Central memory CD8-positive, alpha-beta T cell (primary cell): ENCODE measurements around the gene SERPINA6.

Experiments used
- ATAC-seq: fragments of 150-1000 bp; cut with Tn5 transposase; replicated peaks from 2 replicates; pipeline ENCODE4 v1.10.0; 2022; ENCODE audit warnings: mild to moderate bottlenecking, moderate FRiP score, moderate number of reproducible peaks; ENCODE audit not compliant: poor library complexity, severe bottlenecking; ENCODE audit errors: extremely low read depth
- DNase-seq, 2 donors: peaks; one replicate each; pipeline ENCODE4 v3.0.0; 2021; ENCODE audit warnings: low spot score in 2 of 2
- H3K27ac Mint-ChIP-seq: one replicate; pipeline ENCODE4 v1.8.0; 2022; ENCODE audit warnings: low read depth, mild to moderate bottlenecking, moderate library complexity, mixed read lengths
- H3K27me3 Mint-ChIP-seq: one replicate; pipeline ENCODE4 v1.8.0; 2022; ENCODE audit warnings: mixed read lengths
- H3K36me3 Mint-ChIP-seq: one replicate; pipeline ENCODE4 v1.8.0; 2022; ENCODE audit warnings: mild to moderate bottlenecking, moderate library complexity, mixed read lengths; ENCODE audit not compliant: insufficient read depth
- H3K4me1 Mint-ChIP-seq: one replicate; pipeline ENCODE4 v1.8.0; 2022; ENCODE audit warnings: mixed read lengths
- H3K4me3 Mint-ChIP-seq: one replicate; pipeline ENCODE4 v1.8.0; 2022; ENCODE audit warnings: mild to moderate bottlenecking, moderate library complexity, mixed read lengths
- H3K9me3 Mint-ChIP-seq: one replicate; pipeline ENCODE4 v1.8.0; 2022; ENCODE audit warnings: mixed read lengths

SERPINA6 gene

DNA sequence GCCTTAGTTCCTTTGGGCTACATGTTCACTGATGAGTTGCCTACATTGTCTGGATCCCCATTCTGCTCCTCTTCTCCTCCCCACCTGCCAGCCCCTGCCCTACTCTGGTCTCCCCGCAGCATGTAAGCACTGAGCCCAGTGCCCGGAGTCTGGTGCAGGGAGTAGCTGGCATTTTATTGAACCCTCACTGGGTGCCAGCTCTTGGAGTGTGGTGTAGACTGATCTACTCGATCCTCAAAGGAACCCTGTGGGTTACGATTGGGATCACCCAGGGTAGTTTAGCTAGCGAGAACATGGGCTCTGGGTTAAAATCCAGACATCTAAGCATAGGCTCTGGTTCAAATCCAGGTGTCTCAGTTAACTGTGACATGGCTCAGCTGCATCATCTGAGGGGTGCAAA, 8.3 kb upstream of the SERPINA6 start:
- Mint-ChIP-seq H3K4me3 (no peak overlapping the region), H3K36me3 (no peaks in the 10 kb centered on the region), H3K4me1 (no peaks in the 10 kb centered on the region), H3K27ac (no peak overlapping the region), H3K27me3 (peaks cover 24% of the 10 kb centered on the region), H3K9me3 (no peaks in the 10 kb centered on the region)
- ATAC-seq (no peak), DNase-seq (no peak)

- ATAC-seq (no peak), DNase-seq (no peak)
- Mint-ChIP-seq H3K4me1 (no peaks in the 10 kb centered on the region), H3K36me3 (no peaks in the 10 kb centered on the region), H3K27me3 (peaks cover 30% of the 10 kb centered on the region), H3K9me3 (no peaks in the 10 kb centered on the region), H3K27ac (no peak overlapping the region), H3K4me3 (no peak overlapping the region)
Observed at GRCh38 chr14:94330857-94331256, 7.7 kb upstream of the SERPINA6 start.

- peaks cover 29% of the 10 kb centered on the region for H3K27me3 Mint-ChIP-seq
- no peak overlapping the region for H3K27ac Mint-ChIP-seq
- no peaks in the 10 kb centered on the region for H3K9me3 Mint-ChIP-seq
- DNase-seq, result no peak
- no peak for ATAC-seq
- H3K36me3 Mint-ChIP-seq, result no peaks in the 10 kb centered on the region
- H3K4me1 Mint-ChIP-seq, result no peaks in the 10 kb centered on the region
- no peak overlapping the region for H3K4me3 Mint-ChIP-seq
Observed at GRCh38 chr14:94330432-94330831, 7.3 kb upstream of the SERPINA6 start.

GRCh38 chr14:94329857-94330256, 6.7 kb upstream of the SERPINA6 start:
- DNase-seq (no peak), ATAC-seq (no peak)
- Mint-ChIP-seq H3K36me3 (no peaks in the 10 kb centered on the region), H3K9me3 (no peaks in the 10 kb centered on the region), H3K4me3 (no peak overlapping the region), H3K4me1 (no peaks in the 10 kb centered on the region), H3K27ac (no peak overlapping the region), H3K27me3 (peaks cover 23% of the 10 kb centered on the region)

DNA sequence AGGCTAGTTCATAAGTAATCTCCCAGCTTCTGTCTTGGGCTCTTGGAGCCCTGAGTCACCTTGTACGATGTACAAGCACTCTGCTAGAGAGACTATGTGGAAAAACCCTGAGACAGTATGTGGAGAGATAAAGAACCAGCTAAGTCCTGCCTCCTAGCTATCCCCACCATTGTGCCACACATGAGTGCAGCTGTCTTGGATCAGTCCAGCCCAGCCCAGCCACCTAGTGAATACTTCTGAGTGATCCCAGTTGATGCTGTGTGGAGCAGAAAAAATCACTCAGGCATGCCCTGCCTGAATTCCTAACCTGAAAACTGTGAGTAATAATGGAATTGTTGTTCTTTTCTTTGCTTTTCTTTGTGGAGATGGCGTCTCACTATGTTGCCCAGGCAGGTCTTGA, 5.1 kb upstream of the SERPINA6 start:
- Mint-ChIP-seq H3K27ac (no peak overlapping the region), H3K36me3 (no peaks in the 10 kb centered on the region), H3K4me3 (no peak overlapping the region), H3K9me3 (no peaks in the 10 kb centered on the region), H3K27me3 (peaks cover 9% of the 10 kb centered on the region), H3K4me1 (no peaks in the 10 kb centered on the region)
- DNase-seq (no peak), ATAC-seq (no peak)

GRCh38 chr14:94321421-94322271, 1.5 kb downstream of the SERPINA6 start:
- peaks cover 20% of the 10 kb centered on the region for H3K27me3 Mint-ChIP-seq
- DNase-seq, result no peak
- H3K27ac Mint-ChIP-seq, result no peak overlapping the region
- no peaks in the 10 kb centered on the region for H3K4me1 Mint-ChIP-seq
- ATAC-seq, result no peak
- H3K36me3 Mint-ChIP-seq, result no peaks in the 10 kb centered on the region
- no peaks in the 10 kb centered on the region for H3K9me3 Mint-ChIP-seq
- no peak overlapping the region for H3K4me3 Mint-ChIP-seq

DNA sequence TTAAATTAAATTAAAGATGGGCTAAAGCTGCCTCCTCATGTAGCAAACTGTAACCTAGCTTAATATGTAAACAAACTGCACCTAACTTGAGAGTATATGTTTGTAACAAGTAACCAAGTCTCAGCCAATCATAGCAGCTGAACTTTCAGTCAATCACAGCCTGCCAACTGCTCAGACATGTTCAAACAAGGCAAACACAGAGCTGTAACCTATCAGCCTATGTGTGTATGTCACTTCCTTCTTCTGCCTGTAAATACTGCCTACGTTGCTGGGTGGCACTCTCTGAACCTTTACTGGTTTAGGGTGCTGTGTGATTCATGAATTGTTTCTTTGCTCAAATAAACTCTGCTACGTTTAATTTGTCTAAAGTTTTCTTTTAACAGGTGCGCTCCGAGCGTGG, 2.9 kb downstream of the SERPINA6 start:
- H3K27me3 Mint-ChIP-seq, result peaks cover 11% of the 10 kb centered on the region
- no peaks in the 10 kb centered on the region for H3K4me1 Mint-ChIP-seq
- H3K27ac Mint-ChIP-seq, result no peak overlapping the region
- no peaks in the 10 kb centered on the region for H3K36me3 Mint-ChIP-seq
- H3K9me3 Mint-ChIP-seq, result no peaks in the 10 kb centered on the region
- DNase-seq, result no peak
- H3K4me3 Mint-ChIP-seq, result no peak overlapping the region
- no peak for ATAC-seq

DNA sequence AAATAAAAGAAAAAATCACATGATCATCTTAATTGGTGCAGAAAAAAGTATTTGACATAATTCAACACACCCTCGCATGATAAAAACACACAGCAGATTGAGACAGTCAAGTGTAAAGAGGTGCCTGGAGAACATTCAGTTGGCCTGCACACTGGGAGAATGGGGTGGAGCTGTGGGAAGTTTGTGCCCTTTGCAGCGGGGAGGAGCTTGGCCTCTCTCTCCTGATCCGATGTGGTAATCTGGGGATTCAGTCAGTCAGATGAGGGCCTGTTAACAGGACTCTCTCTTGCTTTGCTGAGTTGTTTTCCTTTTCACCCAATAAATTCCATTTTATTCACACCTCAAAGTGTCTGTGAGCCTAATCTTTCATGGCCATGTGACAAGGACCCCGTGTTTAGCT, 5.9 kb downstream of the SERPINA6 start:
- no peaks in the 10 kb centered on the region for H3K4me1 Mint-ChIP-seq

DNA sequence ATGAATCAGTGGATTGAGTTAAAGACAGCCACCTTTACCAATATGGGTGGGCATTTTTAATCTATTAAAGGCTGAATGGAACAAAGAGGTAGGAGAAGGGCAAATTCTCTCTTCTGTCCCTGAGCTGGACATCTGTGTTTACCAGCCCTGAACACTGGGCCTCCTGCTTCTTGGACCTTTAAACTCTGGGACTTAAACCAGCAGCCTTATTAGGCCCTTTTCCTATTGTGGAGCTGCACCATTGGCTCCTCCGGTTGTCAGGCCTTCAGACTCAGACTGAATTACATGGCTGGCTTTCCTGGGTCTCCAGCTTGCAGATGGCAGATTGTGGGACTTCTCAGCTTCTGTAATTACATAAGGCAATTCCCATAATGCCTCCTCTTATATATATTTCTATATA, 6.4 kb downstream of the SERPINA6 start:
- Mint-ChIP-seq H3K4me1 (no peaks in the 10 kb centered on the region), H3K27ac (no peak overlapping the region), H3K27me3 (peaks cover 11% of the 10 kb centered on the region), H3K36me3 (no peaks in the 10 kb centered on the region), H3K9me3 (no peaks in the 10 kb centered on the region), H3K4me3 (no peak overlapping the region)
- no peak for ATAC-seq
- DNase-seq, result no peak

More for the DNA sequence above, 5.9 kb downstream of the SERPINA6 start:
- H3K27ac Mint-ChIP-seq, result no peak overlapping the region
- H3K4me3 Mint-ChIP-seq, result no peak overlapping the region
- H3K27me3 Mint-ChIP-seq, result peaks cover 11% of the 10 kb centered on the region
- no peaks in the 10 kb centered on the region for H3K36me3 Mint-ChIP-seq
- H3K9me3 Mint-ChIP-seq, result no peaks in the 10 kb centered on the region
- no peak for DNase-seq
- ATAC-seq, result no peak

- no peaks in the 10 kb centered on the region for H3K27me3 Mint-ChIP-seq
- no peak overlapping the region for H3K4me3 Mint-ChIP-seq
- H3K27ac Mint-ChIP-seq, result no peak overlapping the region
- no peak for DNase-seq
- H3K4me1 Mint-ChIP-seq, result no peaks in the 10 kb centered on the region
- no peaks in the 10 kb centered on the region for H3K36me3 Mint-ChIP-seq
- H3K9me3 Mint-ChIP-seq, result no peaks in the 10 kb centered on the region
- ATAC-seq, result no peak
Observed at GRCh38 chr14:94314890-94315289, 8.2 kb downstream of the SERPINA6 start.

DNA sequence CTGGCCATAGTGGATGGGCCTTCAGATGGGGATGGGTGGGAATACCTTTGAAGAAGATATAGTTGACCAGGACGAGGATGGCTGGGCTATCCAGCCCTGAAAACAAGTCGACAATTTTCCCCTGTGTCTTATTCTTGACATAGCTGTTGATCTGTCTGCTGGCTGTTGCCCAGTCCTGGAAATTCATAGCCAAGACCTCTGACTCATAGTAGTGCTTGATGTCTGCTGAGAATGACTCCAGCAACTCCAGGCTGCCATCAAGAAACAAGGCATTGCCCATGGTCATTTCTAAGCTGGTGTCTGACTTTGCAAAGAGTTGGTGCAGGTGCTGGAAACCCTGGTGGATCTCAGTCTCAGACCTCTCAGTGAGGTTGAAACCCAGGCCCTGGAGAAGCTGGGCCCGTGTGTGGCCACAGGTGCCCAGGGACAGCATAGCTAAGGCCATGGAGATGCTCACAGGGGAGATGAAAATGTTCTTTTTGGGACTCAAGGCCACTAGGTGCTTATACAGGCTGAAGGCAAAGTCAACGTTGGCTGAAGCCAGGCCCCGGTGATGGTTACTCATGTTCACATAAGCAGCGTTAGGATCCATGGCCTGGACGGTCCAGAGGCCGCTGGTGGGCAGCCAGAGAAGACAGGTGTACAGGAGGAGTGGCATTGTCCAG, 9.0 kb downstream of the SERPINA6 start:
- ATAC-seq (no peak), DNase-seq (no peak)
- no peaks in the 10 kb centered on the region for H3K9me3 Mint-ChIP-seq
- H3K27ac Mint-ChIP-seq, result no peak overlapping the region
- H3K27me3 Mint-ChIP-seq, result peaks cover 4% of the 10 kb centered on the region
- no peaks in the 10 kb centered on the region for H3K36me3 Mint-ChIP-seq
- no peaks in the 10 kb centered on the region for H3K4me1 Mint-ChIP-seq
- H3K4me3 Mint-ChIP-seq, result no peak overlapping the region

DNA sequence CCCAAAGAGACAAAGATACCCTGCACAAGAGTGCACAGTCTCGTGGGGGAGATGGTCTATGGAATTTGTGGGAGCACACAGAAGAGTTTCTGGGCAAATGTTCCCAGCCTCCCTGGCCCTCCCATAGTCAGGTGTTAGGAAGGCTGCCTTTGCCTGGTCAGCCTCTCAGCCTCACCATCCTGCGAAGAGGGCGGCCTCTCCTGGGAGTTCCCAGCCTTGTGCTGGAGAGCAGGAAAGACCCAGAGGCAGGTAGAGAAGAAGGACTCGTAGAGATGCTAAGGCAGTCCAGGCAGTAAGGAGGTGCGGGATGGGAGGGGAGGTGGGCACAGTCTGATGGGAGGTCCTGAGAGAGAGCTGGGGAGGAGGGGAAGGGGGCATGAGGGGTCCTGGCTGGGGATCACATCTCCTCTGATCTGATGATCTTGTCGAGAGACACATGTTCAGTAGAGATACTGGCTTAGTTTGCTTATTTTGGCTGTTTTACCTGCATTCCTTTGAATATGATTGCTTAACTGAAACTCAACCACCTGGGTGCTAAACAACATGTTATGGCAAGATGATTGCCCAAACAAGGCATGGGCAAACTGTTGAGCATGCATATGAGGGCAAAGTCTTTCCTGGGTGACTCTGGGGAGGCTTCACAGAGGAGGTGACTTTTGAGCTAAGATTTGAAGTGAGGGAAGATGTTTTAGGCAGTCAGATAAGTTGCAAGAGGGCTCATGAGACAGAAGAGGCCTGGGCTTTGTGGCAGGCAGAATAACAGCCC, 10.5 kb downstream of the SERPINA6 start:
- no peak overlapping the region for H3K27ac Mint-ChIP-seq
- no peak for DNase-seq
- peaks cover 7% of the 10 kb centered on the region for H3K9me3 Mint-ChIP-seq
- peaks cover 19% of the 10 kb centered on the region for H3K27me3 Mint-ChIP-seq
- no peak overlapping the region for H3K4me3 Mint-ChIP-seq
- no peaks in the 10 kb centered on the region for H3K36me3 Mint-ChIP-seq
- ATAC-seq, result no peak
- H3K4me1 Mint-ChIP-seq, result no peaks in the 10 kb centered on the region
